ENCODE measurements around the gene SLC17A4.

The SLC17A4 gene

GRCh38 chr6:25816252-25816651 lies 61.7 kb downstream of the SLC17A4 start:
- DNase-seq (ENCODE audit: low spot score): no peak

GRCh38 chr6:25821341-25821740 lies 66.8 kb downstream of the SLC17A4 start:
- no peak for DNase-seq (ENCODE audit: low spot score)

- no peak for DNase-seq (ENCODE audit: low spot score)
Measured at GRCh38 chr6:25829375-25829774, 74.8 kb downstream of the SLC17A4 start.

- no peak for DNase-seq (ENCODE audit: low spot score)
Measured at GRCh38 chr6:25830458-25830857, 75.9 kb downstream of the SLC17A4 start.
